Erythroblast (primary cell): ENCODE data around the gene DTWD2.
"Not testable (repeated sequence)": the region's sequence is repeated elsewhere in the genome, so short reads cannot be mapped to it uniquely, and the experiment has no call there.

Experiments used
- DNase-seq, 2 experiments: peaks; one replicate each; lab custom pipeline; 2025; lab: John Stamatoyannopoulos, UW
- GATA1 ChIP-seq: IDR thresholded peaks from 2 replicates; pipeline ENCODE4 v1.6.1; 2011; ENCODE audit warnings: low read depth, mild to moderate bottlenecking, control low read depth, low read length, moderate library complexity
- POLR2A ChIP-seq: IDR thresholded peaks from 2 replicates; pipeline ENCODE4 v1.6.1; 2011; ENCODE audit warnings: mild to moderate bottlenecking, low read length

The DTWD2 gene

GRCh38 chr5:118946138-118946800 lies 42.1 kb downstream of the DTWD2 start:
- DNase-seq = no peak
- TF ChIP-seq GATA1 (no peak), POLR2A (no peak)

GRCh38 chr5:118937393-118938061 lies 50.8 kb downstream of the DTWD2 start:
- TF ChIP-seq POLR2A (no peak), GATA1 (no peak)
- peak in 1 of 2 experiments; percentile 7 for DNase-seq

GRCh38 chr5:118933703-118934102 lies 54.6 kb downstream of the DTWD2 start:
- no peak for TF ChIP-seq GATA1
- no peak for TF ChIP-seq POLR2A

GRCh38 chr5:118931564-118931963 lies 56.8 kb downstream of the DTWD2 start:
- DNase-seq = no peak
- TF ChIP-seq POLR2A (no peak), GATA1 (no peak)

More at GRCh38 chr5:118933703-118934102, 54.6 kb downstream of the DTWD2 start:
- DNase-seq = no peak

- DNase-seq = no peak
- TF ChIP-seq GATA1 = no peak
- TF ChIP-seq POLR2A = no peak
These were observed 64.3 kb downstream of the DTWD2 start for GRCh38 chr5:118924006-118924389.

GRCh38 chr5:118923295-118924005 lies 64.9 kb downstream of the DTWD2 start:
- TF ChIP-seq POLR2A (no peak), GATA1 (no peak)
- DNase-seq = no peak

GRCh38 chr5:118921866-118922265 lies 66.5 kb downstream of the DTWD2 start:
- TF ChIP-seq GATA1 (no peak), POLR2A (no peak)
- DNase-seq = no peak

GRCh38 chr5:118919016-118919415 lies 69.3 kb downstream of the DTWD2 start:
- no peak for DNase-seq

GRCh38 chr5:118918232-118918631 lies 70.1 kb downstream of the DTWD2 start:
- DNase-seq = no peak
- TF ChIP-seq POLR2A (no peak), GATA1 (no peak)

More at GRCh38 chr5:118919016-118919415, 69.3 kb downstream of the DTWD2 start:
- no peak for TF ChIP-seq POLR2A
- TF ChIP-seq GATA1 = no peak

GRCh38 chr5:118907536-118907935 lies 80.8 kb downstream of the DTWD2 start:
- not testable (repeated sequence) for DNase-seq

GRCh38 chr5:118906947-118907346 lies 81.4 kb downstream of the DTWD2 start:
- TF ChIP-seq POLR2A = no peak
- TF ChIP-seq GATA1 = no peak
- DNase-seq = no peak

GRCh38 chr5:118905196-118905595 lies 83.2 kb downstream of the DTWD2 start:
- TF ChIP-seq GATA1 (no peak), POLR2A (no peak)
- DNase-seq = peak; percentile 39 to 57

GRCh38 chr5:118902656-118903438 lies 85.5 kb downstream of the DTWD2 start:
- no peak for DNase-seq
- TF ChIP-seq GATA1 = no peak
